DND-41 (cell line): Measurements from ENCODE around the gene SMC1B.

Experiments used
- CTCF ChIP-seq: IDR thresholded peaks from 2 replicates; pipeline ENCODE4 v1.5.1; 2012; ENCODE audit warnings: borderline replicate concordance, low read length, moderate library complexity, mild to moderate bottlenecking; ENCODE audit not compliant: poor library complexity, severe bottlenecking; ENCODE audit errors: extremely low read depth
- EZH2 ChIP-seq: IDR thresholded peaks from 3 replicates; pipeline ENCODE4 v1.6.1; 2012; ENCODE audit warnings: borderline replicate concordance, low read depth, mild to moderate bottlenecking, moderate library complexity, low read length, inconsistent platforms; ENCODE audit not compliant: severe bottlenecking

DNA sequence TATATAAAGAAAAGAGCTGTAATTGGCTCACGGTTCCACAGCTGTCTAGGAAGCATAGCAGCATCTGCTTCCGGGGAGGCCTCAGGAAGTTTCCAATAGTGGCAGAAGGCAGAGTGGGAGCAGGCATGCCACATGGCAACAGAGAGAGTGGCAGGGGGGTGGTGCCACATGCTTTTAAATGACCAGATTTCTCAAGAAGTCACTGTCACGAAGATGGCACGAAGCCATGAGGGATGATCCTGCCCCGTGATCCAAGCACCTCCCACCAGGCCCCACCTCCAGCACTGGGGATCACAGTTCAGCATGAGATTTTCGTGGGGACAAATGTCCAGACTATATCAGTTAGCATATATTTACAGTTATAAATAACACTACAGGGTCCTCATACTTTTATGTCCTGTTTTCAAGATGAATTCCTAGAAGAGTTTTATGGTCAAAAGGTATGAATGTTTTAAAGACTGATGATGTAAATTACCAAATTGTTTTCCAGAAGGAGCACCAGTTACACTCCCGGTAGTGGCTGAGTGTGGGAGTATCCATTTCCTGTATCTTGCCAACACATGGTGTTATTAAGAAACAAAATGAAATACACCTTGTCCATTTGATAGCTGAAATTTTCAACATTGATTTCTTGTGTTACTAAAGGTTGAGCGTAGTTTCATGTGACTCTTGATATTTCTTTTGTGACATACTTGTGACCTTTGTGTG is 84.4 kb downstream of the SMC1B start:
- TF ChIP-seq CTCF (no peak), EZH2 (no peak)
